Activated naive CD8-positive, alpha-beta T cell treated with anti-CD3 and anti-CD28 coated beads for 36 hours (primary cell): Measurements from ENCODE around the gene RIMS3. TPM values are rescaled to one million over a fixed set of nuclear protein-coding genes. Genes with fewer than 3 reads are reported as not detected.
A peak's percentile ranks its signal among the peaks of the same experiment; 100 is the strongest.

ENCODE experiments used
- DNase-seq: peaks from one replicate; pipeline ENCODE4 v3.0.0; 2021
- H3K27ac Mint-ChIP-seq: one replicate; pipeline ENCODE4 v1.8.0; 2022; ENCODE audit warnings: mild to moderate bottlenecking, moderate library complexity, mixed read lengths
- H3K27me3 Mint-ChIP-seq: one replicate; pipeline ENCODE4 v1.8.0; 2022; ENCODE audit warnings: mild to moderate bottlenecking, mixed read lengths
- H3K36me3 Mint-ChIP-seq: one replicate; pipeline ENCODE4 v1.8.0; 2021; ENCODE audit warnings: mild to moderate bottlenecking, mixed read lengths
- H3K4me1 Mint-ChIP-seq: one replicate; pipeline ENCODE4 v1.8.0; 2021; ENCODE audit warnings: mixed read lengths
- H3K4me3 Mint-ChIP-seq: one replicate; pipeline ENCODE4 v1.8.0; 2022; ENCODE audit warnings: mild to moderate bottlenecking, moderate library complexity, mixed read lengths
- H3K9me3 Mint-ChIP-seq: one replicate; pipeline ENCODE4 v1.8.0; 2022; ENCODE audit warnings: mixed read lengths
- total RNA-seq, 2 experiments: library from RNA; stranded (reverse); gene quantifications; one replicate each; pipeline ENCODE4 v1.2.3, GENCODE V29; 2021

Gene RIMS3
- total RNA-seq, 2 experiments from 2014 or later: 1.1 to 1.9 TPM

DNA sequence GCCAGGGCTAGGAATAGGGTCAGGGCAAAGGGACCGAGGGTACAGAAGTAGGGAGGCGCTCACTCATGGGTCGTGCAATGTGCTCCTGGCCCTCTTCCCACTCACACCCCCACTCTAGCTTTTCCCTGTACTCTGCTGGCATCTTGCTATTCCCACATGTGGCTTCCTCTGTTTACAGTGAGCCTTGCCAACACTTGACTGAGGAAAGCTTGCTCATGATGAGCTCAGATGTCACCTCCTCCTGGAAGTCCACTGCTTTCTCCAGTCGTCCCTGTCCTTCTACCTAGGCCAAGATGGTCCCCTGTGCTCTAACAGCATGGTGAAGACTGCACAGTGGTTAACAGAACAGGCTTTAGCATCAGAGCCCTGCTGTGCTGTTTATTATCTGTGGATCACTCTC lies 8.0 kb upstream of the RIMS3 start:
- Mint-ChIP-seq H3K27me3 (peaks cover 8% of the 10 kb centered on the region), H3K9me3 (no peaks in the 10 kb centered on the region), H3K4me3 (no peak overlapping the region), H3K4me1 (peaks cover 3% of the 10 kb centered on the region), H3K27ac (no peak overlapping the region), H3K36me3 (no peaks in the 10 kb centered on the region)
- no peak for DNase-seq

- no peaks in the 10 kb centered on the region for H3K36me3 Mint-ChIP-seq
- peak overlapping the region; percentile 53 for H3K4me3 Mint-ChIP-seq
- peaks cover 9% of the 10 kb centered on the region for H3K27me3 Mint-ChIP-seq
- DNase-seq: peak; percentile 83
- H3K9me3 Mint-ChIP-seq: no peaks in the 10 kb centered on the region
- peaks cover 12% of the 10 kb centered on the region for H3K4me1 Mint-ChIP-seq
- H3K27ac Mint-ChIP-seq: peak overlapping the region; percentile 54
These were observed 3.5 kb upstream of the RIMS3 start for GRCh38 chr1:40668769-40669525.

DNA sequence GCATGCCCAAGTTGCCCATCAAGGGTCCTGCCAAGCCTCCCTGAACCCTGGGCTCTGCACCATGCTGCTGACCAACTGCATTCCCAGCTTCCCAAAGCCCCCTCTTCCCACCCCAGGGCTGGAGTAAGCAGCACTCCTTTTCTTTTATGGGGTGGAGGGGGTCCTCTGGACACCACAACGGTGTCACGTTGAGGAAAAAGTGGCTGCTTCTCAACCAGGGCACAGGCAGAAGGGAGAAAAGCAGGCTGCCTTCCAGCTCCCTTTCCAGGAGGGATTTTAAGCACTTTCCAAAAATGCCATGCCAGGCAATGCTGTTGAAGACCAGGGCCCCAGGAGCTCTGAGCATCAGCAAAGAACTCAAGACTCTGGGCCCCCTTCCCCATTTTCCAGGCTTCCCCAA lies 691 bp downstream of the RIMS3 start:
- no peaks in the 10 kb centered on the region for H3K9me3 Mint-ChIP-seq
- H3K27me3 Mint-ChIP-seq: peaks cover 6% of the 10 kb centered on the region
- DNase-seq: no peak
- H3K4me3 Mint-ChIP-seq: peak overlapping the region; percentile 74
- no peaks in the 10 kb centered on the region for H3K36me3 Mint-ChIP-seq
- H3K4me1 Mint-ChIP-seq: peaks cover 23% of the 10 kb centered on the region
- H3K27ac Mint-ChIP-seq: no peak overlapping the region

GRCh38 chr1:40664167-40664537 lies 1.3 kb downstream of the RIMS3 start:
- no peak for DNase-seq
- Mint-ChIP-seq H3K9me3 (no peaks in the 10 kb centered on the region), H3K4me3 (no peak overlapping the region), H3K4me1 (peaks cover 23% of the 10 kb centered on the region), H3K27ac (no peak overlapping the region), H3K27me3 (peaks cover 6% of the 10 kb centered on the region), H3K36me3 (no peaks in the 10 kb centered on the region)

- peaks cover 6% of the 10 kb centered on the region for H3K27me3 Mint-ChIP-seq
- no peak for DNase-seq
- no peak overlapping the region for H3K27ac Mint-ChIP-seq
- no peaks in the 10 kb centered on the region for H3K36me3 Mint-ChIP-seq
- no peaks in the 10 kb centered on the region for H3K9me3 Mint-ChIP-seq
- no peak overlapping the region for H3K4me3 Mint-ChIP-seq
- H3K4me1 Mint-ChIP-seq: peaks cover 21% of the 10 kb centered on the region
These were observed 1.9 kb downstream of the RIMS3 start for GRCh38 chr1:40663324-40664166.

GRCh38 chr1:40662864-40663263 lies 2.6 kb downstream of the RIMS3 start:
- no peaks in the 10 kb centered on the region for H3K9me3 Mint-ChIP-seq
- H3K27me3 Mint-ChIP-seq: peaks cover 6% of the 10 kb centered on the region
- no peaks in the 10 kb centered on the region for H3K36me3 Mint-ChIP-seq
- peak; percentile 40 for DNase-seq
- peaks cover 18% of the 10 kb centered on the region for H3K4me1 Mint-ChIP-seq
- no peak overlapping the region for H3K4me3 Mint-ChIP-seq
- no peak overlapping the region for H3K27ac Mint-ChIP-seq

- Mint-ChIP-seq H3K36me3 (no peaks in the 10 kb centered on the region), H3K27ac (no peak overlapping the region), H3K4me1 (peaks cover 18% of the 10 kb centered on the region), H3K4me3 (no peak overlapping the region), H3K27me3 (peaks cover 1% of the 10 kb centered on the region), H3K9me3 (no peaks in the 10 kb centered on the region)
- no peak for DNase-seq
These were observed 3.3 kb downstream of the RIMS3 start for GRCh38 chr1:40662151-40662550.

GRCh38 chr1:40661678-40662077 lies 3.8 kb downstream of the RIMS3 start:
- no peak overlapping the region for H3K27ac Mint-ChIP-seq

GRCh38 chr1:40659649-40659947 lies 5.9 kb downstream of the RIMS3 start:
- H3K4me3 Mint-ChIP-seq: no peak overlapping the region
- H3K27ac Mint-ChIP-seq: no peak overlapping the region
- H3K36me3 Mint-ChIP-seq: no peaks in the 10 kb centered on the region
- DNase-seq: no peak
- no peaks in the 10 kb centered on the region for H3K27me3 Mint-ChIP-seq
- peaks cover 11% of the 10 kb centered on the region for H3K4me1 Mint-ChIP-seq
- no peaks in the 10 kb centered on the region for H3K9me3 Mint-ChIP-seq

More at GRCh38 chr1:40661678-40662077, 3.8 kb downstream of the RIMS3 start:
- Mint-ChIP-seq H3K36me3 (no peaks in the 10 kb centered on the region), H3K27me3 (no peaks in the 10 kb centered on the region), H3K4me3 (no peak overlapping the region), H3K9me3 (no peaks in the 10 kb centered on the region), H3K4me1 (peaks cover 18% of the 10 kb centered on the region)
- DNase-seq: no peak

DNA sequence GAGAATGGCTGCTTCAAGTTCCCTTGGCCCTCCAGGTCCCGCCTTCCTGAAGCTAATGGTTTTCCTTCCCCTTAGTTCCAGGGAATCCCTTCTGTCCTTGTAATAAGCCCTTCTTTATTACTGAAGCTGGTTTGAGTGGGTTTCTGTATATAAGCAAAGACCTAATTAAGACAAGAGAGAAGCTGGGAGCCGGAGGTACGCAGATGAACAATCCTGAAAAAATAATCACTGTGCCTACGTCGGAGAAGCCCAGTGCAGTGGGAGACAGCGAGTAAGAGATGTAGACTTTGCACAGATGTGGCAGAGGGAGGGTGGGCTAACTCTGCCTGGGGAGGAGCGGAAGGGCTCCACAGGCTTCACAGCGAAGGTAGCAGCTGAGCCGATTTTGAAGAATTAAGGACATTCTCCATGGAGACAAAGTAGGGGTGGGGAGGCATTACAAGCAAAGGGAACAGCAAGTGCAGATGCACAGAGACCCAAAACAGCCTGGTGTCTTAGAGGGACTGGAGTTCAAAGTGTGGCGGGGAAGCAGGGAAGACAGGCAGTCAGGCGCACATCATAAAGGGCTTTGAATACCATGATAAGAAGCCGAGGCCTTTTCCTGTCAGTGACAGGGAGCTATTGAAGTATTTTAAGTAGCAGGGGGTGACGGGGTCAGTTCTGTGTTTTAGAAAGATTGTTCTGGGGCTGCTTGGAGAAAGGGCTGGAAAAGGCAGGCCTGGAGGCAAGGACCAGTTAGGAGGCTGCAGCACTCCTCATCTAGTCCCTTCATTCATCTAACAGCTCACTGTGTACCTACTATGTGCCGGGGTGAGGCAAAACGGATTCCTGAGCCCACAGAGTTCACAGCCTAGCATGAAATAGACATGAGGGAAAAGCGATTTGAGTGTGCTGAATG lies 6.5 kb downstream of the RIMS3 start:
- peaks cover 11% of the 10 kb centered on the region for H3K4me1 Mint-ChIP-seq
- H3K4me3 Mint-ChIP-seq: no peak overlapping the region
- H3K27ac Mint-ChIP-seq: no peak overlapping the region
- no peak for DNase-seq
- H3K9me3 Mint-ChIP-seq: no peaks in the 10 kb centered on the region
- H3K27me3 Mint-ChIP-seq: no peaks in the 10 kb centered on the region
- H3K36me3 Mint-ChIP-seq: no peaks in the 10 kb centered on the region

DNA sequence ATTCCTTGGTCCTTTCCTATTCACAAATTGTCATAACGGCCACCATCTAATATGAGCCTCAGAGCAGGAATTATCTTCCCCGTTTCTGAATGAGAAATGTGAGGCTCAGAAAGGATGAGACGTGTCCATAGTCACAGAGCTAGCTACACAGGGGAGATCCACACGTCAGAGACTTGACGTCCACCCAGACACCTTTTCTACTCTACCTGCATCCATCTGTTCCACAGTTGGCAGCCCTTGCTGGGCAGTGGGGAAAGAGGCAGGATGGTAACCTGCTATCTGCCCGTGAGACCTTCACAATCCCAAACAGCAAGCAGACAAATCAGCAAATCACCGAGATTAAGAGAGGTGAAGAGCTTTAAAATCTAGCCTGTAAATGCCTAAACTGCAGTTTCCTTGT lies 8.4 kb downstream of the RIMS3 start:
- Mint-ChIP-seq H3K27me3 (no peaks in the 10 kb centered on the region), H3K4me3 (no peak overlapping the region), H3K4me1 (no peaks in the 10 kb centered on the region), H3K36me3 (no peaks in the 10 kb centered on the region), H3K27ac (no peak overlapping the region), H3K9me3 (no peaks in the 10 kb centered on the region)
- no peak for DNase-seq

DNA sequence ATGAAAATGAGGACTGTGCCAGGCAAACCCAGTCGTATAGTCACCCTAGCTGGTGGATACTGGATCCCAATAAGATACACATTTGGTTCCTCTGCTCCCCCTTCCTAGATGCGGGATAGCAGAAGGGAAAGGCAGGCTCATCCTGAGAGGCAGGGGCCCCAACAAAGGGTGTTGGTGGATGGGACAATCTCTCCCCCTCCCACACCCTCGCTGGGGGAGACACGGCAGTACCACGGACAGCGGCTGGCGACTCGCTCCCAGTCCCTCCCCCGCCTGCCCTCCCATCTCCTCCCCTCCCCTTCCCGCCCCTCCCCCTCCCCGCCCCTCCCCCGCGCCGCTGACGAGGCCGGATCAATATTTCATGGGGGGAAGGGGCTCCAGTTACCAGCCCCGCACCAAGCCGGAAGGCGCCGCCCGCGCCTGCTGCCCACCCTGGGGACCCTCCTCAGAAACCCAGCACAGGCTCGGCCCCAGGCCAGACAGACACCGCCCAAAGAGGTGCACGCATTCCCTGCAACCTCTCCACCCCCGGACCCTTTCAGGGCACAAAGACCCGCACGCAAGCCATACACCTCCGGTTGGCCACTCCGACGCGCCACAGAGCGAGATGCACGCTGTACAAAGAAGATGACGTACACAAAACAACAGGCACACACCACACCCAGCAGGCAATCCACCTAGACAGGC lies 11.5 kb downstream of the RIMS3 start:
- H3K36me3 Mint-ChIP-seq: no peaks in the 10 kb centered on the region
- no peak overlapping the region for H3K27ac Mint-ChIP-seq
- H3K4me1 Mint-ChIP-seq: peaks cover 4% of the 10 kb centered on the region
- H3K27me3 Mint-ChIP-seq: peaks cover 4% of the 10 kb centered on the region
- no peaks in the 10 kb centered on the region for H3K9me3 Mint-ChIP-seq
- H3K4me3 Mint-ChIP-seq: no peak overlapping the region
- no peak for DNase-seq

GRCh38 chr1:40652979-40653378 lies 12.5 kb downstream of the RIMS3 start:
- H3K27me3 Mint-ChIP-seq: peaks cover 9% of the 10 kb centered on the region
- no peaks in the 10 kb centered on the region for H3K36me3 Mint-ChIP-seq
- DNase-seq: no peak
- H3K9me3 Mint-ChIP-seq: no peaks in the 10 kb centered on the region
- H3K4me3 Mint-ChIP-seq: no peak overlapping the region
- H3K4me1 Mint-ChIP-seq: peaks cover 5% of the 10 kb centered on the region
- H3K27ac Mint-ChIP-seq: no peak overlapping the region

- Mint-ChIP-seq H3K4me3 (no peak overlapping the region), H3K27ac (no peak overlapping the region), H3K9me3 (no peaks in the 10 kb centered on the region), H3K4me1 (peaks cover 5% of the 10 kb centered on the region), H3K36me3 (no peaks in the 10 kb centered on the region), H3K27me3 (peaks cover 13% of the 10 kb centered on the region)
- DNase-seq: no peak
These were observed 13.0 kb downstream of the RIMS3 start for GRCh38 chr1:40652468-40652867.
